ENCODE data around the gene DAP.

Gene DAP

GRCh38 chr5:10709933-10710332, 51.1 kb downstream of the DAP start:
- DNase-seq (ENCODE audit: low read depth), result no peak

GRCh38 chr5:10709409-10709808, 51.6 kb downstream of the DAP start:
- no peak for DNase-seq (ENCODE audit: low read depth)

GRCh38 chr5:10708189-10708944, 52.7 kb downstream of the DAP start:
- DNase-seq (ENCODE audit: low read depth), result no peak

GRCh38 chr5:10707198-10708142, 53.6 kb downstream of the DAP start:
- no peak for DNase-seq (ENCODE audit: low read depth)

- DNase-seq (ENCODE audit: low read depth), result no peak
Observed at GRCh38 chr5:10706326-10706725, 54.7 kb downstream of the DAP start.

GRCh38 chr5:10705747-10706146, 55.3 kb downstream of the DAP start:
- no peak for DNase-seq (ENCODE audit: low read depth)

- no peak for DNase-seq (ENCODE audit: low read depth)
Observed at GRCh38 chr5:10704949-10705621, 55.9 kb downstream of the DAP start.

GRCh38 chr5:10703676-10704075, 57.4 kb downstream of the DAP start:
- no peak for DNase-seq (ENCODE audit: low read depth)

- no peak for DNase-seq (ENCODE audit: low read depth)
Observed at GRCh38 chr5:10702911-10703491, 58.0 kb downstream of the DAP start.

- no peak for DNase-seq (ENCODE audit: low read depth)
Observed at GRCh38 chr5:10702040-10702629, 58.9 kb downstream of the DAP start.

GRCh38 chr5:10701567-10702039, 59.4 kb downstream of the DAP start:
- DNase-seq (ENCODE audit: low read depth), result no peak

GRCh38 chr5:10700516-10700915, 60.5 kb downstream of the DAP start:
- no peak for DNase-seq (ENCODE audit: low read depth)

GRCh38 chr5:10699987-10700386, 61.0 kb downstream of the DAP start:
- no peak for DNase-seq (ENCODE audit: low read depth)

GRCh38 chr5:10699281-10699874, 61.7 kb downstream of the DAP start:
- no peak for DNase-seq (ENCODE audit: low read depth)

GRCh38 chr5:10695759-10696543, 65.1 kb downstream of the DAP start:
- DNase-seq (ENCODE audit: low read depth), result no peak

GRCh38 chr5:10695055-10695649, 65.9 kb downstream of the DAP start:
- no peak for DNase-seq (ENCODE audit: low read depth)

GRCh38 chr5:10691826-10692785, 68.9 kb downstream of the DAP start:
- no peak for DNase-seq (ENCODE audit: low read depth)

GRCh38 chr5:10690460-10691440, 70.3 kb downstream of the DAP start:
- DNase-seq (ENCODE audit: low read depth), result no peak

Data from stimulated activated CD8-positive, alpha-beta memory T cell treated with anti-CD3 and anti-CD28 coated beads, Interleukin-15, amount 100 ng/mL, for 1 hour (primary cell).